Non-pigmented ciliary epithelial cell (primary cell): ENCODE results near the gene PTPRZ1.

Experiments
- DNase-seq: peaks from one replicate; pipeline ENCODE4 v3.0.0-alpha.2; 2010; ENCODE audit warnings: low read depth

Gene PTPRZ1

GRCh38 chr7:121954803-121955202, 81.8 kb downstream of the PTPRZ1 start:
- peak; percentile 36 for DNase-seq

- no peak for DNase-seq
These were observed 84.7 kb downstream of the PTPRZ1 start for GRCh38 chr7:121957626-121958025.

GRCh38 chr7:121960678-121961077, 87.7 kb downstream of the PTPRZ1 start:
- DNase-seq = no peak

GRCh38 chr7:121961089-121961867, 88.3 kb downstream of the PTPRZ1 start:
- peak; percentile 83 for DNase-seq

- no peak for DNase-seq
These were observed 93.4 kb downstream of the PTPRZ1 start for GRCh38 chr7:121966276-121966934.

- no peak for DNase-seq
These were observed 94.0 kb downstream of the PTPRZ1 start for GRCh38 chr7:121966935-121967332.

- DNase-seq = no peak
These were observed 112.6 kb downstream of the PTPRZ1 start for GRCh38 chr7:121985476-121986030.

GRCh38 chr7:121992068-121992467, 119.1 kb downstream of the PTPRZ1 start:
- no peak for DNase-seq

GRCh38 chr7:121994625-121995410, 121.9 kb downstream of the PTPRZ1 start:
- DNase-seq = peak; percentile 71

GRCh38 chr7:122006687-122007086, 133.7 kb downstream of the PTPRZ1 start:
- no peak for DNase-seq

GRCh38 chr7:122010116-122010515, 137.2 kb downstream of the PTPRZ1 start:
- no peak for DNase-seq

- no peak for DNase-seq
These were observed 140.1 kb downstream of the PTPRZ1 start for GRCh38 chr7:122013065-122013464.

GRCh38 chr7:122013630-122014029, 140.7 kb downstream of the PTPRZ1 start:
- DNase-seq = no peak

- DNase-seq = no peak
These were observed 141.7 kb downstream of the PTPRZ1 start for GRCh38 chr7:122014697-122015096.

GRCh38 chr7:122018032-122018431, 145.1 kb downstream of the PTPRZ1 start:
- no peak for DNase-seq

GRCh38 chr7:122027058-122027457, 154.1 kb downstream of the PTPRZ1 start:
- no peak for DNase-seq

GRCh38 chr7:122033641-122034040, 160.7 kb downstream of the PTPRZ1 start:
- DNase-seq = no peak

GRCh38 chr7:122035876-122036275, 162.9 kb downstream of the PTPRZ1 start:
- no peak for DNase-seq

GRCh38 chr7:122038134-122038533, 165.2 kb downstream of the PTPRZ1 start:
- DNase-seq = no peak

GRCh38 chr7:122038904-122039303, 165.9 kb downstream of the PTPRZ1 start:
- DNase-seq = peak; percentile 8

- DNase-seq = no peak
These were observed 167.2 kb downstream of the PTPRZ1 start for GRCh38 chr7:122040147-122040546.

GRCh38 chr7:122046402-122046801, 173.4 kb downstream of the PTPRZ1 start:
- no peak for DNase-seq
